NB4 (cell line): ENCODE results near the gene PRKG2.

Source experiments
- DNase-seq: peaks from one replicate; pipeline ENCODE4 v3.0.0; 2010; ENCODE audit warnings: low read depth
- H3K4me3 ChIP-seq: one replicate; pipeline ENCODE4 v1.5.1; 2011; ENCODE audit warnings: mild to moderate bottlenecking, low read depth, low read length, moderate library complexity
- MYC ChIP-seq: IDR thresholded peaks from 2 replicates; pipeline ENCODE4 v1.6.1; 2011; ENCODE audit warnings: low read depth, low read length
- POLR2A ChIP-seq: IDR thresholded peaks from 2 replicates; pipeline ENCODE4 v1.6.1; 2011; ENCODE audit warnings: mild to moderate bottlenecking; ENCODE audit not compliant: insufficient read length; ENCODE audit errors: extremely low read depth
- TF ChIP-seq, protein P1 (sequence below): IDR thresholded peaks from one replicate; pipeline ENCODE4 v1.5.1; 2012; ENCODE audit warnings: low read depth, low read length
- TF ChIP-seq, protein P2 (sequence below): IDR thresholded peaks from 2 replicates; pipeline ENCODE4 v1.6.1; 2011; ENCODE audit warnings: low read depth, low read length

The PRKG2 gene

DNA sequence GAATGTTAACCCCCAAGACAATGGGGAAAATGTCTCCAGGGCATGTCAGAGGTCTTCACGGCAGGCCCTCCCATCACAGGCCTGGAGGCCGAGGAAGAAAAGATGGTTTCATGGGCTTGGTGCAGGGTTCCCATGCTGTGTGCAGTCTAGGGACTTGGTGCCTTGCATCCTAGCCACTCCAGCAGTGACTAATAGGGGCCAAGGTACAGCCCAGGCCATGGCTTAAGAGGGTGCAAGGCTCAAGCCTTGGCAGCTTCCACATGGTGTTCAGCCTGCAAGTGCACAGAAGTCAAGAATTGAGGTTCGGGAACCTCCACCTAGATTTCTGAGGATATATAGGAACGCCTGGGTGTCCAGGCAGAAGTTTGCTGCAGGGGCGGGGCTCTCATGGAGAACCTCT is 133.9 kb downstream of the PRKG2 start:
- no peak overlapping the region for H3K4me3 ChIP-seq
- TF ChIP-seq, protein P1, sequence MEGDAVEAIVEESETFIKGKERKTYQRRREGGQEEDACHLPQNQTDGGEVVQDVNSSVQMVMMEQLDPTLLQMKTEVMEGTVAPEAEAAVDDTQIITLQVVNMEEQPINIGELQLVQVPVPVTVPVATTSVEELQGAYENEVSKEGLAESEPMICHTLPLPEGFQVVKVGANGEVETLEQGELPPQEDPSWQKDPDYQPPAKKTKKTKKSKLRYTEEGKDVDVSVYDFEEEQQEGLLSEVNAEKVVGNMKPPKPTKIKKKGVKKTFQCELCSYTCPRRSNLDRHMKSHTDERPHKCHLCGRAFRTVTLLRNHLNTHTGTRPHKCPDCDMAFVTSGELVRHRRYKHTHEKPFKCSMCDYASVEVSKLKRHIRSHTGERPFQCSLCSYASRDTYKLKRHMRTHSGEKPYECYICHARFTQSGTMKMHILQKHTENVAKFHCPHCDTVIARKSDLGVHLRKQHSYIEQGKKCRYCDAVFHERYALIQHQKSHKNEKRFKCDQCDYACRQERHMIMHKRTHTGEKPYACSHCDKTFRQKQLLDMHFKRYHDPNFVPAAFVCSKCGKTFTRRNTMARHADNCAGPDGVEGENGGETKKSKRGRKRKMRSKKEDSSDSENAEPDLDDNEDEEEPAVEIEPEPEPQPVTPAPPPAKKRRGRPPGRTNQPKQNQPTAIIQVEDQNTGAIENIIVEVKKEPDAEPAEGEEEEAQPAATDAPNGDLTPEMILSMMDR, result no peak
- TF ChIP-seq MYC (no peak), POLR2A (no peak)
- TF ChIP-seq, protein P2, sequence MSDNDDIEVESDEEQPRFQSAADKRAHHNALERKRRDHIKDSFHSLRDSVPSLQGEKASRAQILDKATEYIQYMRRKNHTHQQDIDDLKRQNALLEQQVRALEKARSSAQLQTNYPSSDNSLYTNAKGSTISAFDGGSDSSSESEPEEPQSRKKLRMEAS, result no peak
- DNase-seq, result no peak

DNA sequence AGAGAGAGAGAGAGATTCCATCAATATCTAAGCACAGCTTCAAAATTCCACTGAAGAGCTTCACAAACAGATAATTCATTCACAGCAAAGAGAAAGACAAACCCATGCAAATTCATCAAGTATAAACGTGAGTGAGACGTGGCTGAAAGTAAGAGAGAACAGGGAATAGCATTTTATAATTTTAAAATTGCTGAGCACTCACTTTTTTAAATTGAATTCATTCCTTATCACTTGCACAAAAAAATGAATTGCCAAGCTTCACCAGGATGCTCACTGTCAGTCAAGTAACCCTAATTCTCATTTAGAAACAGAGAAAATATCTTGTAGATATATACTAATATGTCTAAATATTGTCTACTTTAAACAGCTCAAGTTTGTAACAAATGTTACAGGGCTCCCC is 144.0 kb downstream of the PRKG2 start:
- DNase-seq, result no peak
- no peak overlapping the region for H3K4me3 ChIP-seq
- TF ChIP-seq, protein P2, result no peak
- TF ChIP-seq MYC, result no peak
- TF ChIP-seq, protein P1, result no peak
- no peak for TF ChIP-seq POLR2A

DNA sequence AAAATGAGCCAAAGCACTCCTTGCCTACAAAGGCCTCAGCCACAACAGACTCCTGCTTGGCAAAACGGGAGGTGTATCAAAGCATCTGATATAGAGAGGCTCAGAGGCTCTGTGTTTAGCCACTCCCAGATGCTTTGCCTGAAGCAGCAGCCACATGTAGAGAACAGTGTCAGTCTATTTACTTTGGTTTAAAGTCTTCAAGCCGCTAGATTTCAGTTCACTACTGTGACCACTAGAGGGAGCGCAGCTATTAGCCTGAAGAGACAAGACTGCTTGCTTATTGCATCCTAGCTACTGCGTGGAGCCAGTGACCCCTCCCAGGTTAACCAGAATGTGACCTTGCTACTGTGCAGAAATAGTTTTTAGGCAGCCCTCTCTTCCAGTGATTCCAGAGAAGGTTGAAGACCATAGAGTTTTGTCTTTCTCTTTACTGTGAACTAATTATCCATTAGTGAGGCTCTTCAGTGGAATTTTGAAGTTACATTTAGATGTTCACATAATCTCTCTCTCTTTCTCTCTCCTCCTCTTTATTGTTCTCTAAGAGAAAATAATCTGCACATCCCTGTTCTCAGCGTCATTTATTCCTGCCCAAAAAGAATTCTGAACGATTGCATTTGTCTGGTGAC is 145.2 kb downstream of the PRKG2 start:
- DNase-seq, result peak; percentile 78
- TF ChIP-seq, protein P1, result peak; percentile 89
- no peak for TF ChIP-seq MYC
- H3K4me3 ChIP-seq, result no peak overlapping the region

DNA sequence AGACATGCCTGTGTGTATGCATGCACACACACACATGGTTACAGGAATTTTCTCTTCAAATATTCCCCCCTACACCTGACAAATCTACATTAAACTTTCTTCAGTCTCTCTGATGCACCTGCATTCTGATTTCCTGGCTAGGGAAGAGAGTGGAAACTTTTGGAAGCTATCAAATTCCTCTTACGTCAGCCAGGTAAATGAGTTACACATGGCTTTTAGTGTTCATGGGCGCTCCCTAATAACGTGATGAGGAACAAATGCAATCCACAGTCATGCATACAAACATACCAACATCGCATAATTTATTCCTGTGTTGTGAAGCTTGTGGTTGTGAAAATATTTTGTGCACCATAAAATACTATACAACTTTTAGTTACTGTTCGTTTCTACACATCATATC is 149.6 kb downstream of the PRKG2 start:
- TF ChIP-seq, protein P2, result no peak
- TF ChIP-seq POLR2A (no peak), MYC (no peak)
- TF ChIP-seq, protein P1, result no peak
- no peak overlapping the region for H3K4me3 ChIP-seq

DNA sequence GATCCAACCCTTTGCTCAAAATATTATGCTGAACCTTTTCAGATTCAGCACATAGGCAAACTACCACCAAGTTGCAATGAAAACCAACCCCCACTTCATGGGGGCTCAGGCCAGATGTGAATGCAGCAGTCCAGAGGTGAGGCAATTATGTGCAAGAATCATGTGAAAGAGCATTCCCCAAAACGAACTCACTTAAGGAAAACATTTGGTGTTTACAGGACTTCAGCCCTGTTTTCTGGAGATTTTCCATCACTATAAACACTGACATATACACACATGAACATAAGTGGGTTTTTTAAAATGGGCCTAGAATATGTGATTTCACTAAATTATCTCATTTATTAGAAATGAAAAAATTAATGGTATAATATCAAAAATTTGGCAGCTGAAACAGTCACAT is 153.0 kb downstream of the PRKG2 start:
- no peak for DNase-seq
- no peak overlapping the region for H3K4me3 ChIP-seq
- TF ChIP-seq, protein P1, result no peak
- TF ChIP-seq POLR2A, result no peak
- no peak for TF ChIP-seq MYC
- TF ChIP-seq, protein P2, result no peak

More for the DNA sequence above, 149.6 kb downstream of the PRKG2 start:
- DNase-seq, result no peak

DNA sequence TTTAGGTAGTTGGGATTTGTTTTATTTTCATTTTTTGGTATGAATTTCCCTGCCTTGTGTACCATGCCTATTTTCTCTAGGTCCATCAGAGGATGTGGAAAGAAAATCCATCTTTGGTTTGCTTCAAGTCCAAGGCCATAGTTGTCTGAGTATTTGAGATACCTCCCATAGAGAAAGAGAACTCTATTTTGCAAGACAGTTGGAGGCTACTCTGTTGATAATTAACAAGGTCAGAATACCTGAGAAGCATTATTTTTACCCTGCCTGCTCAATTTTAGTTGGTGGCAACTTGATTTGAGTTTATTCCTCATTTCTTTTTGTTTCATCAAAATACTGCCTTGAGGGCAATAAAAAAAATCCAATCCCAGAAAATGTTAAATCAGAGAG is 153.7 kb downstream of the PRKG2 start:
- no peak for DNase-seq
- TF ChIP-seq, protein P1, result no peak
- no peak for TF ChIP-seq MYC
- no peak for TF ChIP-seq POLR2A
- TF ChIP-seq, protein P2, result no peak

More for the DNA sequence above, 153.7 kb downstream of the PRKG2 start:
- no peak overlapping the region for H3K4me3 ChIP-seq
